Osteocyte (in vitro differentiated cells): ENCODE measurements around the gene DUSP28. TPM values are rescaled to one million over a fixed set of nuclear protein-coding genes. Genes with fewer than 3 reads are reported as not detected.
A peak's percentile ranks its signal among the peaks of the same experiment; 100 is the strongest.

ENCODE experiments used
- DNase-seq: peaks from one replicate; pipeline ENCODE4 v3.0.0; 2021; ENCODE audit warnings: mixed read lengths; ENCODE audit not compliant: unreplicated experiment; ENCODE audit errors: extremely low spot score
- H3K27ac Mint-ChIP-seq: one replicate; pipeline ENCODE4 v1.8.0; 2021; ENCODE audit warnings: mild to moderate bottlenecking, mixed read lengths; ENCODE audit not compliant: unreplicated experiment
- H3K27me3 Mint-ChIP-seq: one replicate; pipeline ENCODE4 v1.8.0; 2021; ENCODE audit warnings: mixed read lengths; ENCODE audit not compliant: unreplicated experiment
- H3K36me3 Mint-ChIP-seq: one replicate; pipeline ENCODE4 v1.8.0; 2021; ENCODE audit warnings: mixed read lengths; ENCODE audit not compliant: unreplicated experiment
- H3K4me1 Mint-ChIP-seq: one replicate; pipeline ENCODE4 v1.8.0; 2021; ENCODE audit warnings: mixed read lengths; ENCODE audit not compliant: unreplicated experiment
- H3K4me3 Mint-ChIP-seq: one replicate; pipeline ENCODE4 v1.8.0; 2021; ENCODE audit warnings: mild to moderate bottlenecking, moderate library complexity, mixed read lengths; ENCODE audit not compliant: unreplicated experiment
- H3K9me3 Mint-ChIP-seq: one replicate; pipeline ENCODE4 v1.8.0; 2021; ENCODE audit warnings: mixed read lengths; ENCODE audit not compliant: unreplicated experiment
- total RNA-seq: library from RNA; stranded (reverse); gene quantifications from 2 replicates; pipeline ENCODE4 v1.2.1, GENCODE V29; 2021
- TF ChIP-seq, protein P1 (sequence below): fragments of 200-600 bp; sonication (generic); IDR thresholded peaks from 2 replicates; pipeline ENCODE4 v1.5.0; 2021; ENCODE audit warnings: antibody characterized with exemption, mild to moderate bottlenecking, moderate library complexity

The DUSP28 gene
- total RNA-seq, 1 donor from 2014 or later, result 5.9 TPM

GRCh38 chr2:240566203-240567136, 6.3 kb downstream of the DUSP28 start:
- no peaks in the 10 kb centered on the region for H3K36me3 Mint-ChIP-seq
- H3K27me3 Mint-ChIP-seq, result no peaks in the 10 kb centered on the region
- peak overlapping the region; percentile 65 for H3K27ac Mint-ChIP-seq
- TF ChIP-seq, protein P1, sequence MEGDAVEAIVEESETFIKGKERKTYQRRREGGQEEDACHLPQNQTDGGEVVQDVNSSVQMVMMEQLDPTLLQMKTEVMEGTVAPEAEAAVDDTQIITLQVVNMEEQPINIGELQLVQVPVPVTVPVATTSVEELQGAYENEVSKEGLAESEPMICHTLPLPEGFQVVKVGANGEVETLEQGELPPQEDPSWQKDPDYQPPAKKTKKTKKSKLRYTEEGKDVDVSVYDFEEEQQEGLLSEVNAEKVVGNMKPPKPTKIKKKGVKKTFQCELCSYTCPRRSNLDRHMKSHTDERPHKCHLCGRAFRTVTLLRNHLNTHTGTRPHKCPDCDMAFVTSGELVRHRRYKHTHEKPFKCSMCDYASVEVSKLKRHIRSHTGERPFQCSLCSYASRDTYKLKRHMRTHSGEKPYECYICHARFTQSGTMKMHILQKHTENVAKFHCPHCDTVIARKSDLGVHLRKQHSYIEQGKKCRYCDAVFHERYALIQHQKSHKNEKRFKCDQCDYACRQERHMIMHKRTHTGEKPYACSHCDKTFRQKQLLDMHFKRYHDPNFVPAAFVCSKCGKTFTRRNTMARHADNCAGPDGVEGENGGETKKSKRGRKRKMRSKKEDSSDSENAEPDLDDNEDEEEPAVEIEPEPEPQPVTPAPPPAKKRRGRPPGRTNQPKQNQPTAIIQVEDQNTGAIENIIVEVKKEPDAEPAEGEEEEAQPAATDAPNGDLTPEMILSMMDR, result peak; percentile 96
- DNase-seq, result peak; percentile 94
- H3K4me1 Mint-ChIP-seq, result peaks cover 49% of the 10 kb centered on the region
- peak overlapping the region; percentile 86 for H3K4me3 Mint-ChIP-seq
- H3K9me3 Mint-ChIP-seq, result no peaks in the 10 kb centered on the region

- no peaks in the 10 kb centered on the region for H3K9me3 Mint-ChIP-seq
- no peaks in the 10 kb centered on the region for H3K36me3 Mint-ChIP-seq
- TF ChIP-seq, protein P1, result no peak
- peak overlapping the region; percentile 86 for H3K4me3 Mint-ChIP-seq
- peak overlapping the region; percentile 84 for H3K27ac Mint-ChIP-seq
- no peaks in the 10 kb centered on the region for H3K27me3 Mint-ChIP-seq
- DNase-seq, result peak; percentile 76
- peaks cover 42% of the 10 kb centered on the region for H3K4me1 Mint-ChIP-seq
Measured at GRCh38 chr2:240567137-240567871, 7.1 kb downstream of the DUSP28 start.

DNA sequence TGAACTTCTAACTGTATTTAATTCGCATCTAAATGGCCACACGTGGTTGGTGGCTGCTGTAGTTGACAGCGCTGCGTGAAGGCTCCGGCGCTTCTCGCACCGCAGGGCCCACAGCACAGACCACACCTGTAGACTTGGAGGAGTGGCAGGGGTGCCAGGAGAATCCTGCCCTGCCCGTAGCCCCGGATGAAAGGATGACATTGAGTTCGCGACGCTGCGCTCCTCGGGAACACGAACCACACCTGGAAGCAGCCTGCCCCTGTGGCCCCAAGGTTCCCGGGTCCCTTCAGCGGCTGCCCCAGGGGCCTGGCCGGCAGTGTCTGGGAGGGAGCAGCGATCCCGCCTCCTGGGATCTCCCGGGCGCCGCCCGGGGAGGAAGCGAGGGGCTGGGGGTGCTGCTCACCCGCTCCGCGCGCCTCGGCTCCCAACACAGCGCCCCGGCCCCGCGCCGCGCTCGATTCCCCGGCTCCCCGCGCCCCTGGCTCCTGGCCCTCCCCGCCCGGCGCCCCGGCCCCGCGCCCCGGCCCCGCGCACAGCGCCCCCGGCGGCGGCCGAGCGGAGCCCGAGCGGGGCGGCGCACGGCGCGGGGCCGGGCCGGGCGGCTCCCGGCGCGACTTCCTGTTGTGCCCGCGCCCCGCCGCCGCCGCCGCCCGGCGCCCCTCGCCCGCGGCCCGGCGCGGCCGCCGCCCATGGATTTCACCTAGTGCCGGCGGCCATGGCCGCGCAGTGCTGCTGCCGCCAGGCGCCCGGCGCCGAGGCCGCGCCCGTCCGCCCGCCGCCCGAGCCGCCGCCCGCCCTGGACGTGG, 7.9 kb downstream of the DUSP28 start, which contains the start of gene RNPEPL1:
Gene RNPEPL1, plus strand, starts transcription at position 613 of the 806 bp plus-strand sequence. Its CDS starts 103 bp downstream, at position 716.
- H3K27me3 Mint-ChIP-seq, result no peaks in the 10 kb centered on the region
- H3K4me1 Mint-ChIP-seq, result peaks cover 41% of the 10 kb centered on the region
- H3K36me3 Mint-ChIP-seq, result no peaks in the 10 kb centered on the region
- TF ChIP-seq, protein P1, result peak; percentile 19
- no peaks in the 10 kb centered on the region for H3K9me3 Mint-ChIP-seq
- peak; percentile 84 for DNase-seq
- H3K4me3 Mint-ChIP-seq, result peak within 1 kb of the TSS; percentile 86
- H3K27ac Mint-ChIP-seq, result peak within 1 kb of the TSS; percentile 84

- Mint-ChIP-seq H3K27me3 (no peaks in the 10 kb centered on the region), H3K9me3 (no peaks in the 10 kb centered on the region), H3K4me1 (peaks cover 39% of the 10 kb centered on the region), H3K27ac (peak overlapping the region; percentile 59), H3K36me3 (no peaks in the 10 kb centered on the region), H3K4me3 (peak overlapping the region; percentile 74)
- TF ChIP-seq, protein P1, result no peak
- DNase-seq, result peak; percentile 84
Measured at GRCh38 chr2:240568678-240569522, 8.7 kb downstream of the DUSP28 start.
